ENCODE data around the gene ZMYM5.
"Not testable (repeated sequence)": the region's sequence is repeated elsewhere in the genome, so short reads cannot be mapped to it uniquely, and the experiment has no call there.

The ZMYM5 gene

GRCh38 chr13:19818223-19818842, 45.1 kb downstream of the ZMYM5 start:
- no peak for DNase-seq (ENCODE audit: low spot score)

DNA sequence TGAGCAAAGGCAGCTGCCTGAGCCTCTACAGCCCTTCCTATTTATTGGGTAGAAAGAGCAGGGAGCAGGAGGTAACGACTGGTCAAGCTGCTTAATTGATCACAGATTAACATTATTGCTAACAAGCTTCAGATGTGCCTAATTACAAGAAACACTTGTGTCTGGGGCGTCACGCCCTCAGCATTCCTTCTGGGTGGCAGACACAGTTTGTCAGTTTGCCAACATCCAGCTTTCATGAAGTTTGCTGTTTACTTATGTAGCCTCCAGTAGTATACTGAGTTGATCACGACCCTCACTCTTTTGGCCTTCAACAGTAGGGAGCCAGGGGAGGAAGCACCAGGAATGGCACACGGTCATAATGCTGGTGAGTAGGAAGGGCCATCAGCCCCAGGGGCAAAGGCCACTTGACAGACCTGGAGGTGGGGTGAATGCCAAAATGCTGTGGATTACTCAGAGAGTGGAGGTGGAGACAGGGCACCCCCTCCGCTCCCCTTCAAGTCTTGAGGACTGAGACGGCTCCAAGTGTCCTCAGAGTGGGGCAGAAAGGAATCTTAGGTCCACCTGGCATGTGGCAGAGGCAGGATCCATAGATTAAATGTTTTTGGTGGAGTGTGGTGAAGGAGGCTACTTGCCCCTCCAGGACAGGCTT, 45.8 kb downstream of the ZMYM5 start:
- DNase-seq (ENCODE audit: low spot score): no peak

DNA sequence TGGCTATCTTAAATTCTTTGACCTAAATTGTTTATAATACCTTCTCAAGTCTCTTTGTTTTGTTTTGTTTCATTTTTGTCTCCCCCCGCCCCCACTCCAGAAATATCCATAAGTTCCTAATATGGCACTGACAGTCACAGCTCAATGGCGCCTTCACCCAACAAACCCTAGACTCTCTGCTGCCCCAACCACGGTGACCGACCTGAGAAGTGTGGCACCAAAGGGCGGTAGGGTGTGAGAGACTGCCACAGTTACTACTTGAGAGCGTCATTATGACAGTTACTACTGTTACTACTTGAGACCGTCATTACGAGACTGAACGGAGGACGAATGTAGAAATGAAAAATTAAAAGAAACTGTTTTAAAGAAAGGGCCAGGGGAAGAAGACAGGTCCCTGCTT, 46.3 kb downstream of the ZMYM5 start:
- DNase-seq (ENCODE audit: low spot score): no peak

DNA sequence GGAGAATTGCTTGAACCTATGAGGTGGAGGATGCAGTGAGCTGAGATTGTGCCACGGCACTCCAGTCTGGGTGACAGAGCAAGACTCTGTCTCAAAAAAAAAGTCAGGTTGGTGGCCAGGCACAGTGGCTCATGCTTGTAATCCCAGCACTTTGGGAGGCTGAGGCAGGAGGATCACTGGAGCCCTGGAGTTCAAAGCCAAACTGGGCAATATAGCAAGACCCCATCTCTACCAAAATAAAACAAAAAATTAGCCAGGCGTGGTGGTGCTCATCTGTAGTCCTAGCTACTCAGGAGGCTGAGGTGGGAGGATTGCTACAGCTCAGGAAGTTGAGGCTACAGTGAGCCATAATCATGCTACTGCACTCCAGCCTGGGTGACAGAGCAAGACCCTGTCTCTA, 47.6 kb downstream of the ZMYM5 start:
- DNase-seq (ENCODE audit: low spot score): not testable (repeated sequence)

DNA sequence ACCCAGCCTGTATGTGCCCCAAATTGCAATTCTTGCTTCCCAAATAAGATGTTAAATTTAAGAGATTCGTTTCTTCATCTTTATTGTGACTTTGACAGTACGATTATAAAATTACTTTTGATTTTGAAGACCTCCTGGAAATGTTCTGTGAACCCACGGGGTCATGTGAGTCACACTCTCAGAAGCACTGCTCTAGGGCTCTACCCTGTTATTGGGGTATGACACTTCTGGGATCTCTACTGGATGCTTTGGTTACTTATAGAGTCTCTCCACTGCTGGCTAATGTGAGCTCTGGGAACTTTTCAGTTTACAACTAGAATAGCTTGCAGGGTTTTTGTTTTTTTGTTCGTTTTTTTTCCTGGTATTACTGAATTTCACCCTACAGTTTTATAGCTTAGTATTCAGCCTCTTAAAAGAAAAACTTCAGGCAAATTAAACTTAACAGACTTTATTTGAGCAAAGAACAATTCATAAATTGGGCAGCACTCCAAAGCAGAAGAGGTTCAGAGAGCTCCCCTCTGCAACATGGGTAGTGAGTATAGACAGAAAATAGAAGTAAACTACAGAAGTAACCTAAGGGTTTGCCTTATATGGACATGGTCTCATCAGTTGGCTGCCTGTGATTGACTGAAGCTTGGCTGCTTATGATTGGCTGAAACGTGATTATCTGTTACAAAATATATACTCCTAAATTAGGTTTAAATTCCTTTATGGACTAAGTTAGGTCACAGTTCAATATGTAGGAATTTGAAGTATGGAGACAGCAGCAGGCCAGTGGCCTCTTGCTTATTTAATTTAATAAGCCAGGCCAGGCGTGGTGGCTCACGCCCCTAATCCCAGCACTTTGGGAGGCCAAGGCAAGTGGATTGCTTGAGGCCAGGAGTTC, 52.2 kb downstream of the ZMYM5 start:
- DNase-seq (ENCODE audit: low spot score): no peak

GRCh38 chr13:19810151-19810550, 53.3 kb downstream of the ZMYM5 start:
- DNase-seq (ENCODE audit: low spot score): no peak

DNA sequence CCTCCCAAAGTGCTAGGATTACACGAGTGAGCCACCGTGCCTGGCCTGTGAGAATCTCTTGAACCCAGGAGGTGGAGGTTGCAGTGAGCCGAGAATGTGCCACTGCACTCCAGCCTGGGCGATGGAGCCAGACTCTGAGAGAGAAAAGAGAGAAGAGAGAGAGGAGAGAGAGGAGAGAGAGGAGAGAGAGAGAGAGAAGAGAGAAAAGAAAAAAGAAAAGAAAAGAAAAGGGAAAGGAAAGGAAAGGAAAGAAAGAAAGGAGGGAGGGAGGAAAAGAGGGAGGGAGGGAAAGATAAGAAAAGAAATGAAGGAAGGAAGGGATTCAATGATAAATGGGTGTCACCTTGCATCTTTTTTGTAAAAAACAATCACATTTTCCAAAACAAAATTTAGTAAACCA, 57.7 kb downstream of the ZMYM5 start:
- no peak for DNase-seq (ENCODE audit: low spot score)

DNA sequence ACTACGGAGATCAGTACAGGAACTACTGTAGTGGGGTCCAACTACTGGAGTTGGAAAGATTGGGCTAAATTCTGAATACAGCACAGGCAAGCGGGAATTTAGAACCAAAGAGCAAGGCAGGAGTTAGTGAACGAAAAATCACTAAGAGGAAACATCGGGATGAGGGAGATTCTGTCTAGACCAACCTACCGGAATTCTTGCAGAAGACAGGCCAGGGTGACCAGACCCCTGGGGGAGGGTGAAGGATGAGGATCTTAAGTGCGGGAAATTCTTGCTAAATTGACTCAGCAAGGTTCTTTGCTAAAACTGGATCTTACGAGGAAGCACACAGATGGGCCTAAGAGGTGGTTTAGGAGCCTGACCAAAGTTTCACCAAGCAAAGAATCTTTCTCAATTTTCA, 67.5 kb downstream of the ZMYM5 start:
- DNase-seq (ENCODE audit: low spot score): no peak

- DNase-seq (ENCODE audit: low spot score): no peak
Observed at GRCh38 chr13:19794631-19795030, 68.8 kb downstream of the ZMYM5 start.

DNA sequence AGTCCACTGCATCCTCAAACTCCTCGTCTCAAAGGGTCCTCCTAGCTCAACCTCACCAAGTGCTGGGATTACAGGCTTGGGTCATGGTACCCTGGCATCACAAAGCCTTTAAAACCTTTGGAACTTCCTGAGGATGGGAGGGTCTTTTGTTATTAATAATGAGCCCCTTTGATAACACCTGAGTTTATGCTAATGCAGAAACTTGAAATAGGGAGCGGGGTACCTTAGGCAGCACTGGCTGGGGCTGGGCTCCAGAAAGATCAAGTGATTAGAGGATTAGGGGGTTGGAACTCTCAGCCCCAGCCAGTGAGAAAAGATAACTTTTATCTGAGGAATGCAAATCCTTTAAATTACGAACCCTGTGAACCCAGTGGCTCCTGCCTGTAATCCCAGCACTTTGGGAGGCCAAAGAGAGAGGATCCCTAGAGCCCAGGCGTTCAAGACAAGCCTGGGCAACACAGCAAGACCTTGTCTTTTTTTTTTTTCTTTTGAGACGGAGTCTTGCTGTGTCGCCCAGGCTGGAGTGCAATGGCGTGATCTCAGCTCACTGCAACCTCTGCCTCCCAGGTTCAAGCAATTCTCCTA, 71.4 kb downstream of the ZMYM5 start:
- DNase-seq (ENCODE audit: low spot score): no peak

DNA sequence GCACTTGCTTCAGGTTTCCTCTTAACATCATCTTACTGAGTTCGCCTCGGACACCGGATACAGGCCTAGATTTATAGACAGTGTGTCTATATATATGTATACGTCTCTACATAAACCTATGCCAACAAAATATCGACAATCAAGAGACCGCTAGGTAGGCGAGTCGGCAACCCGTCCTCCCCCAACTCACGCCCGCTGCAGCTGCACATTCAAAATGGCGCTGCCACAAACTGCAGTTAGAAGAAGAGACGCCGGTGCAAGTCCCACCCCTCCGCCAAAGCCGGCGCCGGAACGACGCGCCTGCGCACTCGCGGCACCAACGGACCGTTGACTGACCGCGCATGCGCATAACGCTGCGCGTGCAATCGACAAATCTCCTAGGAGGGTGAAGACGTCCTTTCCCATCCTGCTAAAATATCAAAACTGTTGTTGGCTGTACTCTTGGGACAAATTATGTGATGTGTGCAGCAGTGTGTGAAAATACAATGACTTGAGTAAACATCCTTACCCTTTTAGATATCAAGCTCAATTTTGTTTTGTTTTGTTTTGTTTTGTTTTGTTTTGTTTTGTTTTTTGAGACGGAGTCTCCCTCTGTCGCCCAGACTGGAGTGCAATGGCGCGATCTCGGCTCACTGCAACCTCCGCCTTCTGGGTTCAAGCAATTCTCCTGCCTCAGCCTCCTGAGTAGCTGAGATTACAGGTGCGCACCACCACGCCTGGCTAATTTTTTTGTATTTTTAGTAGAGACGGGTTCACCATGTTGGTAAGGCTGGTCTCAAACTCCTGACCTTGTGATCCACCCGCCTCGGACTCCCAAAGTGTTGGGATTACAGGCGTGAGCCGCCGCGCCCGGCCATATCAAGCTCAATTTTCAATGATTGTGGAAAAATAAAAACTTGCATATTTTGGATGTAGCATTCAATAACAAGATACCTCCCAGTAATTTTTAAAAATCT, 80.4 kb downstream of the ZMYM5 start, which contains the start of gene PSPC1:
TSS of gene PSPC1 (minus strand) at position 219 of the 956 bp plus-strand sequence. CDS start at position 31, 188 bp downstream.
- peak; percentile 97 for DNase-seq (ENCODE audit: low spot score)

- peak; percentile 51 for DNase-seq (ENCODE audit: low spot score)
Observed at GRCh38 chr13:19782049-19782726, 81.3 kb downstream of the ZMYM5 start.

- DNase-seq (ENCODE audit: low spot score): no peak
Observed at GRCh38 chr13:19781526-19781925, 81.9 kb downstream of the ZMYM5 start.

DNA sequence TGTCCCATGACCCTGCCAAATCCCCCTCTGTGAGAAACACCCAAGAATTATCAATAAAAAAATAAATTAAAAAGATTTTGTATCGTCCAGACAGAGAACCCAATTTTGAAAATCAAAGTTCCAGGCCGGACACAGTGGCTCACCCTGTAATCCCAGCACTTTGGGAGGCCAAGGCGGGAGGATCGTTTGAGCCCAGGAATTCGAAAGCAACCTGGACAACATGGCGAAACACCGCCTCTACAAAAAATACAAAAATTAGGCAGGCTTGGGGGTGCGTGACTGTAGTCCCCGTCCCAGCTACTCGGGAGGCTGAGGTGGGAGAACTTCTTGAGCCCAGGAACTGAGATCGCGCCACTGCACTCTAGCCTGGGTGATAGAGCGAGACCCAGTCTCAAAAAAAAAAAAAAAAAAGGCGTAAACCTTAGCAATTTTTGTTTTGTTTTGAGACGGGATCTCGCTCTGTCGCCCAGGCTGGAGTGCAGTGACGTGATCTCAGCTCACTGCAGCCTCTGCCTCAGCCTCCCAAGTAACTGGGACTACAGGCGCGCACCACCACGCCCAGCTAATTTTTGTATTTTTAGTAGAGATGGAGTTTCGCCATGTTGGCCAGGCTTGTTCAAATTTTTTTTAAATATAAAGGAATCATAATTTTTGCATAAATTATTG, 82.6 kb downstream of the ZMYM5 start:
- not testable (repeated sequence) for DNase-seq (ENCODE audit: low spot score)
